ENCODE measurements around the gene DIP2A.

Gene DIP2A

DNA sequence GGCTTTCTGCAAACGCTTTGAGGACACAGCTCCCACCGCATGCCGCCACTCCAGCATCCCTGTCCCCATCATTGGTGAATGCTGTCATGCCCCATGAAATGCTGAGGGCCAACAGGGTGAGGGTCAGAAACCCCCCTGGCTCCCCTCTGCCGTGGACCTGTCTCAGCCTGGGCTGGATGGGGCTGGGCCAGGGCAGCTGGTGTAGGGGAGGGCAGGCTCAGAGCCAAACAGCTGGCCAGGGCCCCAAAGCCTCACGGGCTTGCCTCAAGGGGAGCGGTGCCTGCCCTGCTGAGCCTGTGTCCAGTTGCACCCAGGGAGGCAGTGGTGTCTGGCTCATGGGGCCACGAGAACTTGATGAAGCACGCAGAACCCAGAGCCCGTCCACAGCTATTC is 96.5 kb downstream of the DIP2A start:
- DNase-seq, result no peak
- Histone ChIP-seq H3K9me3 (no peaks in the 10 kb centered on the region), H3K36me3 (peaks cover 70 to 98% (median 73%) of the 10 kb centered on the region in 3 donors), H3K27me3 (no peaks in the 10 kb centered on the region), H3K27ac (no peak overlapping the region), H3K4me3 (no peak overlapping the region), H3K4me1 (no peaks in the 10 kb centered on the region)
- TF ChIP-seq, protein P1, sequence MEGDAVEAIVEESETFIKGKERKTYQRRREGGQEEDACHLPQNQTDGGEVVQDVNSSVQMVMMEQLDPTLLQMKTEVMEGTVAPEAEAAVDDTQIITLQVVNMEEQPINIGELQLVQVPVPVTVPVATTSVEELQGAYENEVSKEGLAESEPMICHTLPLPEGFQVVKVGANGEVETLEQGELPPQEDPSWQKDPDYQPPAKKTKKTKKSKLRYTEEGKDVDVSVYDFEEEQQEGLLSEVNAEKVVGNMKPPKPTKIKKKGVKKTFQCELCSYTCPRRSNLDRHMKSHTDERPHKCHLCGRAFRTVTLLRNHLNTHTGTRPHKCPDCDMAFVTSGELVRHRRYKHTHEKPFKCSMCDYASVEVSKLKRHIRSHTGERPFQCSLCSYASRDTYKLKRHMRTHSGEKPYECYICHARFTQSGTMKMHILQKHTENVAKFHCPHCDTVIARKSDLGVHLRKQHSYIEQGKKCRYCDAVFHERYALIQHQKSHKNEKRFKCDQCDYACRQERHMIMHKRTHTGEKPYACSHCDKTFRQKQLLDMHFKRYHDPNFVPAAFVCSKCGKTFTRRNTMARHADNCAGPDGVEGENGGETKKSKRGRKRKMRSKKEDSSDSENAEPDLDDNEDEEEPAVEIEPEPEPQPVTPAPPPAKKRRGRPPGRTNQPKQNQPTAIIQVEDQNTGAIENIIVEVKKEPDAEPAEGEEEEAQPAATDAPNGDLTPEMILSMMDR (IDR thresholded peaks at IDR 0.05), result no peak
- intact Hi-C loops (cut with DNase I; ENCODE audit: low total_unique reads), result no loop called here

DNA sequence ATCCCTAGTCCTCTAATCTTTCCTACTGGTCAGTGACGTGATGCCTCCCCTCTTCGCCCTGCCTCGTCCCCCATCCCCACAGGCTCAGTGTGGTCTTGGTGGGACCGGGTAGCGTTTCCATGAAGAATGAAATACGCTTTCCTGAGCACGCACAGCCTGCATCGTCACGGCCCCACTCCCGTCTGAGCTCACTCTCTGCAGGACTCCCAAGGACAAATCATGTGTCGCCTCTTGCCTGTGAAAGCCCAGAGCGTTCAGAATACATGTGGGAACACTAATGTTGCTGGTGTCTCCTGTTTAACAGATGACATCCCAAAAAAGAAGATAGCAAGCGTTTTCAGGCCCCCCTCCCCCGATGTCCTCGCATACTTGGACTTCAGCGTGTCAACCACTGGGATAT is 97.0 kb downstream of the DIP2A start:
- peaks cover 68 to 98% (median 78%) of the 10 kb centered on the region in 3 donors for H3K36me3 ChIP-seq
- DNase-seq, result no peak
- H3K27ac ChIP-seq, result no peak overlapping the region
- TF ChIP-seq, protein P1 (IDR thresholded peaks at IDR 0.05), result no peak
- no peak overlapping the region for H3K4me3 ChIP-seq
- H3K9me3 ChIP-seq, result no peaks in the 10 kb centered on the region
- H3K4me1 ChIP-seq, result no peaks in the 10 kb centered on the region
- H3K27me3 ChIP-seq, result no peaks in the 10 kb centered on the region
- intact Hi-C loops (cut with DNase I; ENCODE audit: low total_unique reads), result no loop called here

GRCh38 chr21:46556802-46557201 is 98.1 kb downstream of the DIP2A start:
- H3K4me3 ChIP-seq, result no peak overlapping the region
- TF ChIP-seq, protein P1 (IDR thresholded peaks at IDR 0.05), result no peak
- intact Hi-C loops (cut with DNase I; ENCODE audit: low total_unique reads), result no loop called here
- peaks cover 68 to 98% (median 85%) of the 10 kb centered on the region in 3 donors for H3K36me3 ChIP-seq
- H3K9me3 ChIP-seq, result no peaks in the 10 kb centered on the region
- no peak for DNase-seq
- H3K27ac ChIP-seq, result no peak overlapping the region
- no peaks in the 10 kb centered on the region for H3K4me1 ChIP-seq
- no peaks in the 10 kb centered on the region for H3K27me3 ChIP-seq

- intact Hi-C loops (cut with DNase I; ENCODE audit: low total_unique reads), result no loop called here
- TF ChIP-seq, protein P1 (IDR thresholded peaks at IDR 0.05), result no peak
Observed at GRCh38 chr21:46557469-46557868, 98.8 kb downstream of the DIP2A start.

GRCh38 chr21:46557919-46558392 is 99.3 kb downstream of the DIP2A start:
- H3K27ac ChIP-seq, result no peak overlapping the region
- no peaks in the 10 kb centered on the region for H3K4me1 ChIP-seq
- peaks cover 71 to 98% (median 88%) of the 10 kb centered on the region in 3 donors for H3K36me3 ChIP-seq
- no peak for DNase-seq
- intact Hi-C loops (cut with DNase I; ENCODE audit: low total_unique reads), result no loop called here
- TF ChIP-seq, protein P1 (IDR thresholded peaks at IDR 0.05), result no peak
- H3K27me3 ChIP-seq, result no peaks in the 10 kb centered on the region
- no peak overlapping the region for H3K4me3 ChIP-seq
- no peaks in the 10 kb centered on the region for H3K9me3 ChIP-seq

More at GRCh38 chr21:46557469-46557868, 98.8 kb downstream of the DIP2A start:
- Histone ChIP-seq H3K27ac (no peak overlapping the region), H3K4me3 (no peak overlapping the region), H3K36me3 (peaks cover 67 to 98% (median 85%) of the 10 kb centered on the region in 3 donors), H3K27me3 (no peaks in the 10 kb centered on the region), H3K9me3 (no peaks in the 10 kb centered on the region), H3K4me1 (no peaks in the 10 kb centered on the region)
- DNase-seq, result no peak
